DMS53 treated with DMSO at 0.1 percent for 48 hours (cell line): ENCODE data around the gene MROH2B.
"Not testable (repeated sequence)": the region's sequence is repeated elsewhere in the genome, so short reads cannot be mapped to it uniquely, and the experiment has no call there.

Experiments used
- DNase-seq: peaks from one replicate; lab custom pipeline; 2025; ENCODE audit not compliant: unreplicated experiment; lab: John Stamatoyannopoulos, UW

The MROH2B gene

DNA sequence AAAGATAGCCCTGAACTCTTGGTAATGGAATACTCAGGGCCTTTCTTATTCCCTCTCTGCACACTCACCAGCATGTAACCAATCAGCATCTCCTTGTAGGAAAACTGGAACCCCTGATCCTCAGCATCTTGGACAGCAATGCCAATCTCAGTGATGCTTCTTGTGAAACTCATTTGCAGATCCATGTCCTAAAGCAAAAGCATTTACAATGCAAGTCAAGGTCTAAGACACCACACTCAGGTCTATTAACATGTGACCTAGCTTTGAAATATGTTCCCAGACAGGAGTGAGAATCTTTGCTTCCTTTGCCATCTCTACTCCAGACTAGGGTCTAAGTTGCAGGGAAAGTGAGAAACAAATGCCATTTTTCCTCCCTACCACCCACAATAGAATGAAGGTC lies 38.2 kb downstream of the MROH2B start:
- no peak for DNase-seq

DNA sequence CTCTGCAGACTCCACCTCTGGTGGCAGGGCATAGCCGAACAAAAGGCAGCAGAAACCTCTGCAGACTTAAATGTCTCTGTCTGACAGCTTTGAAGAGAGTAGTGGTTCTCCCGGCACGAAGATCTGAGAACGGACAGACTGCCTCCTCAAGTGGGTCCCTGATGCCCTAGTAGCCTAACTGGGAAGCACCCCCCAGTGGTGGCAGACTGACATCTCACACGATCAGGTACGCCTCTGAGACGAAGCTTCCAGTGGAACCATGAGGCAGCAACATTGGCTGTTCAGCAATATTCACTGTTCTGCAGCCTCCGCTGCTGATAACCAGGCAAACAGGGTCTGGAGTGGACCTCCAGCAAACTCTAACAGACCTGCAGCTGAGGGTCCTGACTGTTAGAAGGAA lies 48.5 kb downstream of the MROH2B start:
- not testable (repeated sequence) for DNase-seq

GRCh38 chr5:41012318-41012717 lies 58.8 kb downstream of the MROH2B start:
- DNase-seq, result no peak

DNA sequence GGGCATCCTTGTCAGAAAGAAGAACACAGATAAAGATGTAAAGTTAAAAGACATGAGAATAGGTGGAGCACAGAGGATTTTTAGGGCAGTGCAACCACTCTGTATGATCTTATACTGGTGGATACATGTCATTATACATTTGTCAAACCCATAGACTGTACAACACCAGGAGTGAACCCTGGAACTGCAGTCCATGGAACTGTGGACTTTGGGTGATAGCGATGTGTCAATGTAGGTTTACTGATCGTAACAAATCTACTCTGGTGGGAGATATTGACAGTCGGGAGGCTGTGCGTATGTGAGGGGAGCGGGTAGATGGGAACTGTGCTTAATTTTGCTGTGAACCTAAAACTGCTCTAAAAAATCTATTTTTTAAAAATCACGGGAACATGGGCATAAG lies 60.6 kb downstream of the MROH2B start:
- DNase-seq, result no peak

- no peak for DNase-seq
Observed at GRCh38 chr5:41009232-41009631, 61.9 kb downstream of the MROH2B start.

GRCh38 chr5:41004931-41005330 lies 66.2 kb downstream of the MROH2B start:
- DNase-seq, result no peak

DNA sequence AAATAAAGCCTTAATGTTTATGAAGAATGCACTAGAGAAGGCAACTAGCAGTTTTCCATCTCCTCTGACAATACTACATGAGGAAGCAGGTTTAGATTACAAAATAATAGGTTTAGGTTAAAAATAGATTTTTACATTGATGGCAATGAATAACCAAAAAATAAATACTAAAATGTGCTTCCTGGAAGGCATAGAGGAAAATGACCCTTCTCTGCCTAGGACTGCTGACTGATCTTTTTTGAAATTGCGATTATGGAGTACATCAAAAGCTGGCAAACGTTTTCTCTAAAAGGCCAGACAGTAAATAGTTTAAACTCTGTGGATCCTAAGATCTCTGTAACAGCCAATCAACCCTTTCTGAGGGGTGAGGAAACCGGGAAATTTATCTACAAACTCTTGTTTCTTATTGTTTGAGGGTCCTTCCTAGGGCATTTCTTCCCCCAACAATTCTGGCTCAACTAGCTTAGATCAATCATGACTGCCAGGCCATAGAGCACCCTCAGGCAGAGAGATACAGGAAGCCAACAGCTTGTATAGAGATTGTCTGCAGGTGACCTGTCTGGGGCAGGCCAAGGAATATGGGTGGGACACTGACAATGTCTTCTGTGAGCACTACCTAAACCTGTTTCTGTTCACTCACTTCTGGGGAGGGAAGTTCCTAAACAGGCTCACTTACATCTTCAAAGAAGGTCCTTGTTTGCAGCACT lies 67.3 kb downstream of the MROH2B start:
- DNase-seq, result no peak

GRCh38 chr5:40999966-41000365 lies 71.2 kb downstream of the MROH2B start:
- DNase-seq, result no peak

DNA sequence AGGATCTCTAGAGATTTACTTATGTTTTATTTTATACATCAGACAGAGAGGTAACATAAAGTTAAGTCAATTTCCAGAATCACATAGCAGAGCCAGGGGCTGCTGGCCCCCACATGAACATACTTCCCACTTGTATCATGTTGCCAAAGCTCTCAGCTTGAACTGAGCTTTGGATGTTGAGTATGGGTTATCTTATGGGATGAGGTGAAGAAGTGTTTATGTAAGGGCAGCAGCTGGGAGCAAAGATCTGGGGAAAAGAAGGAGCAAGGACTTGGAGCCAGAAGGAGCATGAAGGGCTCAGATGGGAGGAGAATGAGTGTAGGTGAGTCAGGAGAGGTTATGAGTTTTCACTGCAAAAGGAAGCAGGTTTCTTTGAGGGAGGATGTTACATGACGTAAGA lies 72.0 kb downstream of the MROH2B start:
- DNase-seq, result no peak

GRCh38 chr5:40995801-40996586 lies 75.1 kb downstream of the MROH2B start:
- DNase-seq, result no peak

- no peak for DNase-seq
Observed at GRCh38 chr5:40991981-40992559, 79.1 kb downstream of the MROH2B start.

DNA sequence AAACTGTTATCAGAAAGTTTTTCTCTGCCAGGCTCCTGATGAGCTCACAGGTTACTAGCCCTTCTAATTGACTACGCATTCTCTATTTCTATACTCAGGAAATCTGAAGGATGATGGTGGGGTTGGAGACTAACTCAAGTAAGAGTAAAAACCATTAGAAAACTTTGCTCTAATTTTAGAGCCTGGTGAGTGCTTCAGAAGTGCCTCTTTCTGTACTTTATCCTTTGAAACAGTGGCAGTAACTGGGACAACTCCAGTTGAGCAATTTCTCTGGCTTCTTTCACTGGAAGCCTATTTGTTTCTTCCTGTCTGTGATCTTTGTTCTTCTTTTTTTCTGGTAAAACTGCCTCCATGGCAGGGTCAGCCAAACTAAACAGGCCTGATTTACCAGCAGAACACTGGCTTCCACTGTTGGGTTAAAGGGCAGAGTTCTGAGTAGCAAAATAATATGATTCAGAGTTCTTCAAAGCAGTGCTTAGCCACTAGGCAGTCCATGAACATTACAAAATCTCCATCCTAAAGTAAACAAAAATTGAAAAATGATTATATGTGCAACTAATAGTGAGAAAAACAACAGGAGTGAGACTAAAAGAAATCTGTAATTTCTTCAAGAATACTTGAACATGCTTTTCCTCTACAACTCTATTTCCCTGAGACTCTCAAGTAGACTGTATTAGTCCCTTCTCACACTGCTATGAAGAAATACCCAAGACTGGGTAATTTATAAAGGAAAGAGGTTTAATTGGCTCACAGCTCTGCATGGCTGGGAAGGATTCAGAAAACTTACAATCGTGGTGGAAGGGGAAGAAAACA lies 79.8 kb downstream of the MROH2B start:
- DNase-seq, result no peak

DNA sequence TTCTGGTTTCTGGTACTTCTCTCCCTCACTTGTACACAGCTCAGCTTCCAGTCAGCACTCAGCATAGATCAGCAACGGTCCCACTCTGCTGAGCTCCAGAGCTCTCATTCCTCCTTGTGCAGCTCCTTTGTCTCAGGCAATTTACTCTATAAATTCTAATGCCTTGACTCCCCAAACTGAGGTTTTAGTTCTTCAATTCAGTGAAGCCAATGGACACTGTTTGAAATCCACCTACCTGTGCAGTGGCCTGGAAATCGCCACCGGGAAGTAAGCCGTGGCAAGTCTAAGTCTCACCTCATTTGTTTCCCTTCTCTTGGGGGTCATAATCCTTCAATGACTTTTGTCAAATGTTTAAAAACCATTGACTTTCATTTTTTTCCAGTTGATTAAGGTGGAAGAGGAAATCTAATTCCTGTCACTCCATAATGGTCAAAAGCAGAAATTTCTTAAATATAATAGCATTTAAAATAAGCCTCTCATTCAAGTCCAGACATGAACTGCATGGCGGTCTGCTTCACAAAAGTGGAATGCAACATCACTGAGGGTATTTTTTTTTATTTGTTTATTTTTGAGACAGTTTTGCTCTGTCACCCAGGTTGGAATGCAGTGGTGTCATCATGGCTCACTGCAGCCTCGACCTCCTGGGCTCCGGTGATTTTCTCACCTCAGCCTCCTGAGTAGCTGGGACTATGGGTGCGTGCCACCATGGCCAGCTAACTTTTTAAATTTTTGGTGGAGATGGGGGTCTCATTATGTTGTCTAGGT lies 82.2 kb downstream of the MROH2B start:
- DNase-seq, result no peak

DNA sequence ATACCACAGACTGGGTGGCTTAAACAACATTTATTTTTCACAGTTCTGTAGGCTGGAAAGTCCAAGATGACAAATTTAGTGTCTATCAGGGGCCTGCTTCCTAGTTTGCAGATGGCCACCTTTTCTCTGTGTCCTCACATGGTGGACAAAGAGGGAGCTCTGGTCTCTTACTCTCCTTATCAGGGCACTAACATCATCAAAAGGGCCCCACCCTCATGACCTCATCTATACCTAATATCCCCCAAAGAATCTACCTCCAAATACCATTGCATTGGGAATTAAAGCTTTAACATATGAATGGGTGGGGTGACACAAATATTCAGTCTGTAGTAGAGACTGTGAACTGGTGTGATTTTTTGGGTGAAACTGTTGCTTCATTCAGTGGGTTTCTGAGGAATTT lies 83.8 kb downstream of the MROH2B start:
- no peak for DNase-seq

DNA sequence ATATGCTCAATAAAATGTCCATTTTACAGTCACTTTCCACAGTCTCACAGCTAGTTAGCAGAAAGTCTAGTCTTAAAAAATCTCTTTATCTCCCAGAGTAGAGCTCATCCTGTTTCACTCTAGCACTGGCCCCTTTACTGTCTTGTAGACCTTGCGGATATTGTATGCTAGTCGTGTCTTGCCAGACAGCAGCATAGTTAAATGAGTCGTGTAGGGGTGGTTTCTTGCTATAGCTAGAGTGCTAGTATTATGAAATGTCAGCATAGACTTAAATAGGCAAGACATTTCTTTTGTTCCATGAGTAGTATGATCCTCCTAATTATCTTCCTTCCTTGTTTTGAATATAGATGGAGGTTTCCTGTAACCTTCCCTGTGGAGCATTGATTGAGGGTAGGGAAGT lies 84.5 kb downstream of the MROH2B start:
- no peak for DNase-seq

GRCh38 chr5:40985501-40985900 lies 85.6 kb downstream of the MROH2B start:
- no peak for DNase-seq

GRCh38 chr5:40984884-40985283 lies 86.3 kb downstream of the MROH2B start:
- no peak for DNase-seq

DNA sequence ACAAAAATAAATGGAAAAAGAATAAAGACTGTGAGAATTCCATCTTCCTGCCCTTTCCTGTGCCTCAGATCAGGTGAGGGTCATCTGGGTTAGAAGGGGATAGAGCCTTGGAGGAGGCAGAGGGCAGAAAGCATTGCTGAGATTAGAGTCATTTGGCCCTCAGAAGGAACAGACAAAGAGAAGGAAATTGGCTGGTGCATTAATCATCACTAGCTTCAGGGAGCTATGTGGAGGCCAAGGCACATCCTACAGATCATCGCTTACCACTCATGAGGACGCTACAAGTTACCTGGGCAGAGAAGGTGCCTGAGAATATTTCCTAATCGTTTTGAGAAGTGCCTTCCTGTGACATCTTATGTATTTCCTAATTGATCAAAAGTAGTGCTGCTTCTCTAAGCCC lies 87.4 kb downstream of the MROH2B start:
- no peak for DNase-seq

GRCh38 chr5:40981420-40981819 lies 89.7 kb downstream of the MROH2B start:
- no peak for DNase-seq

- DNase-seq, result no peak
Observed at GRCh38 chr5:40976836-40977235, 94.3 kb downstream of the MROH2B start.

DNA sequence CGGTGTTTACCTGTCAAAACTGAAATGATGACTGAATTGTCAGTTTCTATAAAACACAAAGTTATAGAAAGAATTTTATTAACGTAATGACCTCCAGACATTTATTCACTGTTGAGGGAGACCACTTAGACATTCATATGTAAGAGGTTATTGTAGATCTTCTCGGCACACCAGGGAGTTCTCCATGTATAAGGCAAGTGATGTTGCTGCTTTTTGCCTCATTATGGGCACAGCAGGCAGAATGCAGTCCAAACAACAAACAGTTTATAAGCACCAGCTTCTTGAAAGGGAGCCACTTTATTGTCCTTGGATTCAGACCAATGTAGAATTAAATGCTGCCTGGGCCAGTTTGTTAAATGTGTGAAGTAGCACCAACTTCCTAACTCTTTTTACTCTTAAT lies 95.1 kb downstream of the MROH2B start:
- no peak for DNase-seq
